HG03439 (cell line): ENCODE results near the gene DPY19L3.
"Not testable (repeated sequence)": the region's sequence is repeated elsewhere in the genome, so short reads cannot be mapped to it uniquely, and the experiment has no call there.

Experiments used
- ATAC-seq: cut with Tn5 transposase; IDR thresholded peaks from one replicate; pipeline ENCODE4 v1.9.1; 2021; ENCODE audit warnings: mild to moderate bottlenecking, moderate library complexity; ENCODE audit not compliant: unreplicated experiment

Gene DPY19L3

GRCh38 chr19:32497391-32497790 lies 91.8 kb downstream of the DPY19L3 start:
- ATAC-seq: no peak

DNA sequence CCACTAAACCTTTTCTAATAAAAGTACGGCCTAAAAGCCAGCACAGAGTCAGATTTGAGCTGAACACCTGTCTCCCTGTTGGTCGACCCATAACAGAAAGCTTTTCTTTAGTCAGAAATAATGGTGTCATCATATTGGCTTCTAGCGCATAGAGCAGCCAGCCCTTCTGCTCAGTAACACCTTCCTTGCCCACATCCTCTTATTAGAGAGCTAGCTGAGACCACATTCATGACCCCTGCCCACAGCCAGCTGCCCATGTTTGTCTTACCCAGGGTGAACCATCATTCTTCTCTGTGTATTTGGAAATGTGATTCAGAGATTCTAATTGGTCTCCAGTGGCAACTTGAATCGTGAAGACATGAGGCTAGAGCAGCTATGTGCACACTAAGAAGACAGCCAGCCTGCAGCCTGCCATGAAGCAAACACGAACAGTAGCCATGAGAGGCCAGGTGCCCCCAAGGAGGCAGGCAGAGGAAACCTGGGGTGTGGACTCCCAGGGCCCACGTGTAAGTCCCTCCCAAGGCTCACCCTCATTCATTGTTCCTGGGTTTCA lies 93.2 kb downstream of the DPY19L3 start:
- ATAC-seq: no peak

DNA sequence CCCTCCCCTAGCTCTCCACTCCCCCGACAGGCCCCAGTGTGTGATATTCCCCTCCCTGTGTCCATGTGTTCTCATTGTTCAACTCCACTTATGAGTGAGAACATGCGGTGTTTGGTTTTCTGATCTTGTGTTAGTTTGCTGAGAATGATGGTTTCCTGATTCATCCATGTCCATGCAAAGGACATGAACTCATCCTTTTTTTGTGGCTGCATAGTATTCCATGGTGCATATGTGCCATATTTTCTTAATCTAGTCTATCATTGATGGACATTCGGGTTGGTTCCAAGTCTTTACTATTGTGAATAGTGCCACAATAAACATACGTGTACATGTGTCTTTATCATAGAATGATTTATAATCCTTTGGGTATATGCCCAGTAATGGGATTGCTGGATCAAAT lies 106.9 kb downstream of the DPY19L3 start:
- not testable (repeated sequence) for ATAC-seq

DNA sequence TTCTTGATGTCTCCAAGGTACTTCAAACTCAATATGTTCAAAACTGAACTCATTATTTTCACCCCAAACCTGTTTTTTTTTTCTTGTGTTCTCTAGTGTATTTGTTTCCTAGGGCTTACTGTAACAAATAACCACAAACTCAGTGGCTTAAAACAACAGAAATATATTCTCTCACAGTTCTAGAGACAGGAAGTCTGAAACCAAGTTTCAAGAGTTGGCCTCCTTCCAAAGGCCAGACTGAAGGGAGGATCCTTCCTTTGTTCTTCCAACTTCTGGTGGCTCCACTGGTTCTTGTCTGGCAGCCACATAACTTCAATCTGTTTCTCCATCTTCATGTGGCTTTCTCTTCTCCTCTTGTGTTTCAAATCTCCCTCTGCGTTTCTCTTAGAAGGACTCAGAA lies 113.5 kb downstream of the DPY19L3 start:
- ATAC-seq: no peak

DNA sequence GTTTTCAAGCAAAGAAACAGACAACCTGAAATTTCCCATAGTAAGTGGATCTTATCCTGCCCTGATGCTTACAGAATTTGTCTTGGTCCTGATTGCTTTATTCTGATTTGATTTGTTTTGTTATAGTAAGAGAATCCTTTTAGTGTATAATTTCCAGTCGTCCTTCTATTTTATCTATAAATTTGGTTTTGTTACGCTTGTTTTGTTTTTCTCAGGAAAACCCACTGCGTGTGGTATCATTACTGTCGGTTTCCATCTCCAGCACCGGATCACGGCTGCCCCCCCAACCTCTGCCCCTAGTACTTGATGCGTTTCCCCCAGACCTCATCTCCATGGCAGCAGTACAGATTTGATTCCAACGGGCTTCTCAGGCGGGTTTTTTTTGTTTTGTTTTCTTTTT lies 117.4 kb downstream of the DPY19L3 start:
- no peak for ATAC-seq

- ATAC-seq: no peak
These were observed 121.3 kb downstream of the DPY19L3 start for GRCh38 chr19:32526895-32527294.

DNA sequence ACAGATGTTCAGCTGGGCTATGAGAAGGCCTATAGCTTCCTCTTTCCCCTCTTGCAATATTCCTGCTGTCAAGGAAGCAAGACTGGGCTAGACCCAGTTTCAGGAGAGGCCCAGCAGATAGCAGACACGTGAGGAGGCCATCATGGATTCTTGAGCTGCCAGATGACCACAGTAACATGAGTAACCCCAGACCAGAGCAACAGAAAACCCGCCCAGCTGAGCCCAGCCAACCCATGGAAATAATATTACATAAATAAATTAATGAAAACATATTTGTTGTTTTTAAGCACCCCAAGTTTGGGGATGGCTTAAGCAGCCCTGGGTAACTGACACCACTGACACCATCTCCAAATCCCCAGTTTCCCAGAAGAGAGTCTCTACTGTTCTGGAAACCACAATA lies 125.2 kb downstream of the DPY19L3 start:
- no peak for ATAC-seq

DNA sequence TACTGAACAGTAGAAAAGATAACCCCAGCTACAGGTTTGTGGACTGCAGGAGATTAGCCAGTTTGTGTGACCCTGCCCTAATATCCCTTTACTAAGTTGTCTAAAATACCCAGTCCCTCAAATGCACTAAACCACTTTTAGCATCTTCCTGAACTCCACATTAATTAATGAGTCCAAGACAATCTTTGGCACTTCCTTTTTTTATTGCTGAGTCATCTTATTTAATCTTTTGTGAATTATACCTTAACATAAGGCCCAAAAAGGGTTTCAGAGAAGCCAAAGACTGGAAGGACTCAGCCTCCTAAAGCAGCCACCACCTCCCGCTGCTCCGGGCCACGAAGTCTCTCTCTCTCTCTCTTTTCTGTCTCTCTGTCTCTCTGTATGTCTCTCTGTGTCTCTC lies 126.7 kb downstream of the DPY19L3 start:
- no peak for ATAC-seq
